H9 (cell line): Measurements from ENCODE around the gene LCTL. TPM values are rescaled to one million over a fixed set of nuclear protein-coding genes. Genes with fewer than 3 reads are reported as not detected.

Experiments
- DNase-seq: peaks from one replicate; pipeline ENCODE4 v3.0.0-alpha.2; 2017
- H2AFZ ChIP-seq: one replicate; pipeline ENCODE4 v1.6.1; 2013; ENCODE audit warnings: mild to moderate bottlenecking, low read length, control low read depth, moderate library complexity
- H2AK5ac ChIP-seq: 2 replicates; pipeline ENCODE4 v1.6.1; 2013; ENCODE audit warnings: low read length, control low read depth, mixed read lengths; ENCODE audit not compliant: insufficient read length
- H2BK120ac ChIP-seq: one replicate; pipeline ENCODE4 v1.6.1; 2013; ENCODE audit warnings: low read depth, mild to moderate bottlenecking, low read length, control low read depth, inconsistent platforms; ENCODE audit not compliant: poor library complexity, severe bottlenecking
- H2BK12ac ChIP-seq: 2 replicates; pipeline ENCODE4 v1.6.1; 2013; ENCODE audit warnings: low read length, control low read depth, mixed read lengths, low read depth; ENCODE audit not compliant: insufficient read length
- H2BK15ac ChIP-seq: 2 replicates; pipeline ENCODE4 v1.6.1; 2013; ENCODE audit warnings: low read depth, low read length, control low read depth
- H2BK20ac ChIP-seq: one replicate; pipeline ENCODE4 v1.6.1; 2013; ENCODE audit warnings: low read depth, mild to moderate bottlenecking, low read length, control low read depth, inconsistent platforms; ENCODE audit not compliant: poor library complexity, severe bottlenecking
- H2BK5ac ChIP-seq: 2 replicates; pipeline ENCODE4 v1.6.1; 2013; ENCODE audit warnings: low read length, control low read depth, mixed read lengths; ENCODE audit not compliant: insufficient read length
- H3K14ac ChIP-seq: 2 replicates; pipeline ENCODE4 v1.6.1; 2013; ENCODE audit warnings: low read length, control low read depth; ENCODE audit not compliant: insufficient read depth
- H3K18ac ChIP-seq: 2 replicates; pipeline ENCODE4 v1.6.1; 2013; ENCODE audit warnings: low read depth, mild to moderate bottlenecking, mixed read lengths, low read length, control low read depth; ENCODE audit not compliant: insufficient read length
- H3K23ac ChIP-seq: 2 replicates; pipeline ENCODE4 v1.6.1; 2013; ENCODE audit warnings: low read length, control low read depth, mixed read lengths, low read depth; ENCODE audit not compliant: insufficient read length
- H3K23me2 ChIP-seq: 2 replicates; pipeline ENCODE4 v1.6.1; 2013; ENCODE audit warnings: low read depth, mild to moderate bottlenecking, mixed read lengths, low read length, control low read depth; ENCODE audit not compliant: insufficient read length, poor library complexity, severe bottlenecking
- H3K27ac ChIP-seq: 2 replicates; pipeline ENCODE4 v1.5.1; 2013; ENCODE audit warnings: low read length, control low read depth, mixed read lengths, low read depth; ENCODE audit not compliant: insufficient read length
- H3K27me3 ChIP-seq: 2 replicates; pipeline ENCODE4 v1.6.1; 2013; ENCODE audit warnings: low read length, control low read depth, inconsistent platforms; ENCODE audit not compliant: insufficient read depth
- H3K4ac ChIP-seq: 2 replicates; pipeline ENCODE4 v1.6.1; 2013; ENCODE audit warnings: low read depth, mild to moderate bottlenecking, control low read depth, inconsistent platforms, low read length, moderate library complexity
- H3K4me1 ChIP-seq: 2 replicates; pipeline ENCODE4 v1.6.1; 2013; ENCODE audit warnings: low read length, control low read depth, inconsistent platforms; ENCODE audit not compliant: insufficient read depth
- H3K4me2 ChIP-seq: 2 replicates; pipeline ENCODE4 v1.6.1; 2013; ENCODE audit warnings: low read length, control low read depth, mixed read lengths; ENCODE audit not compliant: insufficient read length, insufficient read depth
- H3K56ac ChIP-seq: 2 replicates; pipeline ENCODE4 v1.6.1; 2013; ENCODE audit warnings: low read depth, mild to moderate bottlenecking, mixed read lengths, low read length, control low read depth; ENCODE audit not compliant: insufficient read length
- H3K79me1 ChIP-seq: 2 replicates; pipeline ENCODE4 v1.6.1; 2013; ENCODE audit warnings: low read depth, mild to moderate bottlenecking, moderate library complexity, low read length, control low read depth, inconsistent platforms; ENCODE audit not compliant: insufficient read depth, poor library complexity, severe bottlenecking
- H3K79me2 ChIP-seq: 2 replicates; pipeline ENCODE4 v1.6.1; 2013; ENCODE audit warnings: low read length, control low read depth, inconsistent platforms; ENCODE audit not compliant: insufficient read depth
- H3K9ac ChIP-seq: 2 replicates; pipeline ENCODE4 v1.6.1; 2013; ENCODE audit warnings: low read length, control low read depth, mixed read lengths; ENCODE audit not compliant: insufficient read length; ENCODE audit errors: extremely low read depth
- H3K9me3 ChIP-seq: one replicate; pipeline ENCODE4 v1.6.1; 2013; ENCODE audit warnings: low read depth, low read length, inconsistent platforms; ENCODE audit not compliant: control insufficient read depth
- H3T11ph ChIP-seq: one replicate; pipeline ENCODE4 v1.6.1; 2013; ENCODE audit warnings: mild to moderate bottlenecking, low read length, control low read depth, inconsistent platforms
- H4K20me1 ChIP-seq: one replicate; pipeline ENCODE4 v1.6.1; 2013; ENCODE audit not compliant: control insufficient read depth, insufficient read length, insufficient read depth
- H4K5ac ChIP-seq: 2 replicates; pipeline ENCODE4 v1.6.1; 2013; ENCODE audit warnings: low read depth, mild to moderate bottlenecking, mixed read lengths, low read length, control low read depth; ENCODE audit not compliant: insufficient read length
- H4K8ac ChIP-seq: replicated peaks from 2 replicates; pipeline ENCODE4 v1.6.1; 2013; ENCODE audit warnings: low read length, control low read depth, mixed read lengths, low read depth; ENCODE audit not compliant: insufficient read length
- H4K91ac ChIP-seq: 2 replicates; pipeline ENCODE4 v1.6.1; 2013; ENCODE audit warnings: low read depth, mild to moderate bottlenecking, moderate library complexity, mixed read lengths, low read length, control low read depth; ENCODE audit not compliant: insufficient read length
- H3K27ac Mint-ChIP-seq, 3 experiments: 2 replicates in 2 of 3; 3 replicates in 1 of 3; pipeline ENCODE4 v1.8.0; 2020 to 2021; ENCODE audit warnings: mixed read lengths in 3 of 3, mild to moderate bottlenecking in 1 of 3, moderate library complexity in 1 of 3
- H3K27me3 Mint-ChIP-seq: 2 replicates; pipeline ENCODE4 v1.8.0; 2021; ENCODE audit warnings: low read depth, mild to moderate bottlenecking, moderate library complexity, mixed read lengths
- H3K36me3 Mint-ChIP-seq, 3 experiments: 2 replicates in 2 of 3; 3 replicates in 1 of 3; pipeline ENCODE4 v1.8.0; 2020 to 2021; ENCODE audit warnings: low read depth in 3 of 3, mixed read lengths in 3 of 3; ENCODE audit not compliant: insufficient read depth in 1 of 3
- H3K4me1 Mint-ChIP-seq, 2 experiments: 2 replicates each; pipeline ENCODE4 v1.8.0; 2020; ENCODE audit warnings: mixed read lengths in 2 of 2
- H3K4me3 Mint-ChIP-seq, 2 experiments: 2 replicates in 1 of 2; 3 replicates in 1 of 2; pipeline ENCODE4 v1.8.0; 2020 to 2021; ENCODE audit warnings: mild to moderate bottlenecking in 2 of 2, mixed read lengths in 2 of 2, moderate library complexity in 1 of 2
- H3K9me3 Mint-ChIP-seq, 2 experiments: 2 replicates in 1 of 2; 3 replicates in 1 of 2; pipeline ENCODE4 v1.8.0; 2020; ENCODE audit warnings: mild to moderate bottlenecking in 2 of 2, mixed read lengths in 2 of 2, moderate library complexity in 1 of 2
- whole genome bisulfite sequencing: extraction: QIAGEN DNeasy Blood & Tissue Kit; methylation state at CpG from one replicate; pipeline ENCODE4 v1.1.7; 2013; ENCODE audit warnings: missing lambda C conversion rate, low lambda C conversion rate, mixed read lengths; ENCODE audit not compliant: insufficient read length; ENCODE audit errors: extremely low coverage; 5-methylcytosine and 5-hydroxymethylcytosine counted together
- total RNA-seq: library from RNA; stranded (reverse); gene quantifications from 2 replicates; pipeline ENCODE4 v1.2.1, GENCODE V29; 2021
- TF ChIP-seq, protein P1 (sequence below): fragments of 200-600 bp; sonication (generic); conservative IDR thresholded peaks from 3 replicates; pipeline ENCODE4 v1.8.0; 2021; ENCODE audit warnings: antibody characterized with exemption, mild to moderate bottlenecking

LCTL gene
- total RNA-seq, 1 experiment from 2014 or later: 2.3 TPM

DNA sequence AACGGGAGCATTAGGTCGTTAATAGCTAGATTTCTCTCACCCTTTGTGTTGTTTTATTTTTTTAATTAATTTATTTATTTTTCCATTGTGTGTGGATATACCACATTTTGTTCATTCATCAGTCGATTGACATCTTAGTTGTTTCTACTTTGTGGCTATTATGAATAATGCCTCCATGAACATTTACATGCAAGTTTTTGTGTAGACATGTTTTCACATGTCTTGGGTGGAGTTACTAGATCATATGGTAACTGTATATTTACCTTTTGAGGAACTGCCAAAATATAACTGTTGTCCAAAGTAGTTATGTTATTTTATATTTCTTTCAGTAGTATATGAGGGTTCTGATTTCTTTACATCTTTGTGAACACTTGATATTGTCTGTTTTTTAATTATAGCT lies 41.9 kb downstream of the LCTL start:
- no peaks in the 10 kb centered on the region for H3K27me3 Mint-ChIP-seq
- H3K4me2 ChIP-seq: no peak overlapping the region
- no peak overlapping the region for H4K91ac ChIP-seq
- no peak overlapping the region for H3T11ph ChIP-seq
- no peaks in the 10 kb centered on the region for H3K79me1 ChIP-seq
- H2AK5ac ChIP-seq: no peak overlapping the region
- H2BK12ac ChIP-seq: no peak overlapping the region
- DNase-seq: no peak
- H3K18ac ChIP-seq: no peak overlapping the region
- H3K9ac ChIP-seq: no peak overlapping the region
- H2BK20ac ChIP-seq: no peak overlapping the region
- H3K4me1 ChIP-seq: no peaks in the 10 kb centered on the region
- no peak overlapping the region for H3K27ac Mint-ChIP-seq
- WGBS: no CpG with 5 or more reads among the region's 3 CpGs
- no peak overlapping the region for H2AFZ ChIP-seq
- H3K23ac ChIP-seq: no peak overlapping the region
- no peak overlapping the region for H3K27ac ChIP-seq
- H3K4me1 Mint-ChIP-seq: no peaks in the 10 kb centered on the region
- H3K56ac ChIP-seq: no peak overlapping the region
- H4K8ac ChIP-seq: no peak overlapping the region
- no peak overlapping the region for H3K4me3 Mint-ChIP-seq
- no peak overlapping the region for H3K14ac ChIP-seq
- no peaks in the 10 kb centered on the region for H3K9me3 ChIP-seq
- peaks cover 11 to 62% (median 46%) of the 10 kb centered on the region in 3 experiments; a peak in 6 of 7 replicates for H3K36me3 Mint-ChIP-seq
- no peaks in the 10 kb centered on the region for H3K27me3 ChIP-seq
- no peaks in the 10 kb centered on the region for H3K9me3 Mint-ChIP-seq
- no peak overlapping the region for H4K5ac ChIP-seq
- no peaks in the 10 kb centered on the region for H3K23me2 ChIP-seq
- TF ChIP-seq, protein P1, sequence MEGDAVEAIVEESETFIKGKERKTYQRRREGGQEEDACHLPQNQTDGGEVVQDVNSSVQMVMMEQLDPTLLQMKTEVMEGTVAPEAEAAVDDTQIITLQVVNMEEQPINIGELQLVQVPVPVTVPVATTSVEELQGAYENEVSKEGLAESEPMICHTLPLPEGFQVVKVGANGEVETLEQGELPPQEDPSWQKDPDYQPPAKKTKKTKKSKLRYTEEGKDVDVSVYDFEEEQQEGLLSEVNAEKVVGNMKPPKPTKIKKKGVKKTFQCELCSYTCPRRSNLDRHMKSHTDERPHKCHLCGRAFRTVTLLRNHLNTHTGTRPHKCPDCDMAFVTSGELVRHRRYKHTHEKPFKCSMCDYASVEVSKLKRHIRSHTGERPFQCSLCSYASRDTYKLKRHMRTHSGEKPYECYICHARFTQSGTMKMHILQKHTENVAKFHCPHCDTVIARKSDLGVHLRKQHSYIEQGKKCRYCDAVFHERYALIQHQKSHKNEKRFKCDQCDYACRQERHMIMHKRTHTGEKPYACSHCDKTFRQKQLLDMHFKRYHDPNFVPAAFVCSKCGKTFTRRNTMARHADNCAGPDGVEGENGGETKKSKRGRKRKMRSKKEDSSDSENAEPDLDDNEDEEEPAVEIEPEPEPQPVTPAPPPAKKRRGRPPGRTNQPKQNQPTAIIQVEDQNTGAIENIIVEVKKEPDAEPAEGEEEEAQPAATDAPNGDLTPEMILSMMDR: no peak
- H2BK15ac ChIP-seq: no peak overlapping the region
- no peak overlapping the region for H2BK120ac ChIP-seq
- no peak overlapping the region for H3K4ac ChIP-seq
- H3K79me2 ChIP-seq: no peaks in the 10 kb centered on the region
- H4K20me1 ChIP-seq: no peaks in the 10 kb centered on the region
- H2BK5ac ChIP-seq: no peak overlapping the region
